ENCODE data around the gene CTIF.
A peak's percentile ranks its signal among the peaks of the same experiment; 100 is the strongest.
"Not testable (repeated sequence)": the region's sequence is repeated elsewhere in the genome, so short reads cannot be mapped to it uniquely, and the experiment has no call there.

CTIF gene

GRCh38 chr18:48645427-48646002 is 106.7 kb downstream of the CTIF start:
- Mint-ChIP-seq H3K4me1 (peaks cover 26% of the 10 kb centered on the region), H3K4me3 (no peak overlapping the region), H3K36me3 (ENCODE audit: low read depth) (peaks cover 25% of the 10 kb centered on the region), H3K27me3 (ENCODE audit: low read depth, poor library complexity) (peaks cover 3% of the 10 kb centered on the region), H3K27ac (no peak overlapping the region), H3K9me3 (peaks cover 18% of the 10 kb centered on the region)
- no peak for DNase-seq
- no peak for TF ChIP-seq CTCF (IDR thresholded peaks at IDR 0.05)

GRCh38 chr18:48646976-48647375 is 108.1 kb downstream of the CTIF start:
- Mint-ChIP-seq H3K4me1 (peaks cover 26% of the 10 kb centered on the region), H3K27ac (no peak overlapping the region), H3K4me3 (no peak overlapping the region), H3K9me3 (peaks cover 32% of the 10 kb centered on the region), H3K27me3 (ENCODE audit: low read depth, poor library complexity) (peaks cover 5% of the 10 kb centered on the region), H3K36me3 (ENCODE audit: low read depth) (peaks cover 31% of the 10 kb centered on the region)
- no peak for DNase-seq
- no peak for TF ChIP-seq CTCF (IDR thresholded peaks at IDR 0.05)

GRCh38 chr18:48649231-48649630 is 110.4 kb downstream of the CTIF start:
- DNase-seq, result peak; percentile 45
- peaks cover 44% of the 10 kb centered on the region for H3K9me3 Mint-ChIP-seq
- no peak overlapping the region for H3K27ac Mint-ChIP-seq
- H3K4me1 Mint-ChIP-seq, result peaks cover 15% of the 10 kb centered on the region
- peaks cover 22% of the 10 kb centered on the region for H3K36me3 Mint-ChIP-seq (ENCODE audit: low read depth)
- no peak for TF ChIP-seq CTCF (IDR thresholded peaks at IDR 0.05)
- peaks cover 2% of the 10 kb centered on the region for H3K27me3 Mint-ChIP-seq (ENCODE audit: low read depth, poor library complexity)
- no peak overlapping the region for H3K4me3 Mint-ChIP-seq

GRCh38 chr18:48654591-48654990 is 115.8 kb downstream of the CTIF start:
- peaks cover 22% of the 10 kb centered on the region for H3K36me3 Mint-ChIP-seq (ENCODE audit: low read depth)
- not testable (repeated sequence) for H3K27ac Mint-ChIP-seq; H3K4me3 Mint-ChIP-seq; H3K27me3 Mint-ChIP-seq (ENCODE audit: low read depth, poor library complexity); DNase-seq
- H3K4me1 Mint-ChIP-seq, result peaks cover 11% of the 10 kb centered on the region
- H3K9me3 Mint-ChIP-seq, result peaks cover 44% of the 10 kb centered on the region

GRCh38 chr18:48655508-48655907 is 116.7 kb downstream of the CTIF start:
- peaks cover 9% of the 10 kb centered on the region for H3K4me1 Mint-ChIP-seq
- peaks cover 35% of the 10 kb centered on the region for H3K9me3 Mint-ChIP-seq
- no peak for TF ChIP-seq CTCF (IDR thresholded peaks at IDR 0.05)
- H3K36me3 Mint-ChIP-seq (ENCODE audit: low read depth), result peaks cover 12% of the 10 kb centered on the region
- peaks cover 2% of the 10 kb centered on the region for H3K27me3 Mint-ChIP-seq (ENCODE audit: low read depth, poor library complexity)
- no peak overlapping the region for H3K27ac Mint-ChIP-seq
- no peak overlapping the region for H3K4me3 Mint-ChIP-seq
- DNase-seq, result no peak

GRCh38 chr18:48656176-48656575 is 117.3 kb downstream of the CTIF start:
- H3K27me3 Mint-ChIP-seq (ENCODE audit: low read depth, poor library complexity), result peaks cover 2% of the 10 kb centered on the region
- peaks cover 6% of the 10 kb centered on the region for H3K36me3 Mint-ChIP-seq (ENCODE audit: low read depth)
- H3K9me3 Mint-ChIP-seq, result peaks cover 28% of the 10 kb centered on the region
- H3K4me3 Mint-ChIP-seq, result no peak overlapping the region
- no peak for TF ChIP-seq CTCF (IDR thresholded peaks at IDR 0.05)
- H3K4me1 Mint-ChIP-seq, result peaks cover 16% of the 10 kb centered on the region
- no peak for DNase-seq
- peak overlapping the region; percentile 35 for H3K27ac Mint-ChIP-seq
